ENCODE data around the gene SPINT2. TPM values are rescaled to one million over a fixed set of nuclear protein-coding genes. Genes with fewer than 3 reads are reported as not detected.

Gene SPINT2
- polyA plus RNA-seq, 2 of the 4 experiments (the other 2 are of a cell fraction), result 291 to 343 TPM

DNA sequence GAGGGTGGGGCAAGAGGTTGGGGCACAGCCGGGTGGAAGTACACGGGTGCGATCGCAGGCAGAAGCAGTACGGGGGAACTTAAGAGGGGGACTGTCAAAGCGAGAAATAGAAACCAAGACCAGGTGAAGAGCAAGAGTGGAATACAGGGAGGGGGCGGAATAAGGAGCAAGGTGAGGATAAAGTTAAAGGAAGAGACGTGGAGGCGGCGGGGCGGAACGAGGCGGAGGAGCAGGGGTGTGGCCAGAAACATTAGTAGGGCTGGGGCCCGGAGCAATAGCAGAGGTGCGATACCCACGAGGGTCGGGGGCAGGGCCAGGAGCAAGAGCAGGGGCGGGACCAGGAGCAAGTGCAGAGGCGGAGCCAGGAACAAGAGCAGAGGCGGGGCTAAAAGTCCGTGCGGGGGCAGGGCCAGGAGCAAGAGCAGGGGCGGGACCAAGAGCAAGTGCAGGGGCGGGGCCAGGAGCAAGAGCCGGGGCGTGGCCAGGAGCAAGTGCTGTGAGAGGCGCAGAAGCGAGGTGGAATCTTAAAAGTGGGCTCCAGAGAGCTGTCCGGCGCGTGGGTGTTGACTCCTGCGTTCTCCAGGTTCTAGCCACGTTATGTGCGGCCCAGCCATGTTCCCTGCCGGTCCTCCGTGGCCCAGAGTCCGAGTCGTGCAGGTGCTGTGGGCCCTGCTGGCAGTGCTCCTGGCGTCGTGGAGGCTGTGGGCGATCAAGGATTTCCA lies 72.4 kb downstream of the SPINT2 start:
- Histone ChIP-seq H3K4me3 (peak overlapping the region; percentile 66), H3K9me3 (no peaks in the 10 kb centered on the region), H3K4me1 (peaks cover 8% of the 10 kb centered on the region; the same call in 2 of the 3 replicates), H3K4me2 (peak overlapping the region; percentile 81), H3K27ac (peak overlapping the region; percentile 74 to 82)
- ChIA-PET CTCF (interaction anchor here (0.7 to 20.5 kb wide), 29 partner anchors 11 to 1113 kb away, joined by 3 to 1052 read pairs (median 6); partner anchors contain the start of genes C19orf33, KCNK6, PPP1R14A and PSMD8), POLR2A (interaction anchor here (1.3 to 1.4 kb wide), 3 partner anchors 38 to 103 kb away, joined by 4 to 14 read pairs (median 4); partner anchors contain the start of genes GGN and PSMD8)
- peak; percentile 99 for DNase-seq (ENCODE audit: low read depth in 1 of 2, low spot score in 1 of 2)
- WGBS (ENCODE audit: missing lambda C conversion rate), result 11% methylated on average over 41 of the region's 41 CpGs
- peak; percentile 72 to 78 for ATAC-seq
- peak; percentile 99 for FAIRE-seq
- TF ChIP-seq TFCP2L1 (CRISPR knock-in tag; IDR thresholded peaks at IDR 0.05), result peak; percentile 80
- no peak for TF ChIP-seq FOSL2 (IDR thresholded peaks at IDR 0.05)
- peak; percentile 17; the same call in 1 of the 2 replicates for TF ChIP-seq FOSL2 (CRISPR knock-in tag; IDR thresholded peaks at IDR 0.05)
- no peak for TF ChIP-seq FOSB (CRISPR knock-in tag; IDR thresholded peaks at IDR 0.05)
- no peak for TF ChIP-seq NR3C1 (IDR thresholded peaks at IDR 0.05)
- TF ChIP-seq MYC (IDR thresholded peaks at IDR 0.05; ENCODE audit: borderline replicate concordance, low read length), result 0 out of 2 replicates have a peak, but pooled peaks have one; percentile 36
- peak; percentile 74 for TF ChIP-seq E2F6 (IDR thresholded peaks at IDR 0.05; ENCODE audit: borderline replicate concordance, low read depth)
- TF ChIP-seq HEYL (CRISPR knock-in tag; IDR thresholded peaks at IDR 0.05), result no peak
- TF ChIP-seq NPAS2 (CRISPR knock-in tag; IDR thresholded peaks at IDR 0.05; ENCODE audit: borderline replicate concordance), result no peak
- TF ChIP-seq, protein P1, sequence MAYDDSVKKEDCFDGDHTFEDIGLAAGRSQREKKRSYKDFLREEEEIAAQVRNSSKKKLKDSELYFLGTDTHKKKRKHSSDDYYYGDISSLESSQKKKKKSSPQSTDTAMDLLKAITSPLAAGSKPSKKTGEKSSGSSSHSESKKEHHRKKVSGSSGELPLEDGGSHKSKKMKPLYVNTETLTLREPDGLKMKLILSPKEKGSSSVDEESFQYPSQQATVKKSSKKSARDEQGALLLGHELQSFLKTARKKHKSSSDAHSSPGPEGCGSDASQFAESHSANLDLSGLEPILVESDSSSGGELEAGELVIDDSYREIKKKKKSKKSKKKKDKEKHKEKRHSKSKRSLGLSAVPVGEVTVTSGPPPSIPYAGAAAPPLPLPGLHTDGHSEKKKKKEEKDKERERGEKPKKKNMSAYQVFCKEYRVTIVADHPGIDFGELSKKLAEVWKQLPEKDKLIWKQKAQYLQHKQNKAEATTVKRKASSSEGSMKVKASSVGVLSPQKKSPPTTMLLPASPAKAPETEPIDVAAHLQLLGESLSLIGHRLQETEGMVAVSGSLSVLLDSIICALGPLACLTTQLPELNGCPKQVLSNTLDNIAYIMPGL (CRISPR knock-in tag; IDR thresholded peaks at IDR 0.05; ENCODE audit: borderline replicate concordance), result no peak
- no peak for TF ChIP-seq CEBPB (IDR thresholded peaks at IDR 0.05)
- TF ChIP-seq TP53 (CRISPR knock-in tag; IDR thresholded peaks at IDR 0.05), result peak; percentile 85
- no peak; the same call in 1 of the 2 replicates for TF ChIP-seq PBX3 (IDR thresholded peaks at IDR 0.05)
- no peak for TF ChIP-seq CTCF (IDR thresholded peaks at IDR 0.05)
- peak; percentile 76 for TF ChIP-seq PHF8 (IDR thresholded peaks at IDR 0.05; ENCODE audit: borderline replicate concordance, low read depth)
- peak in 1 of 2 experiments; percentile 43; a peak in 1 of 5 replicates for TF ChIP-seq JUN (IDR thresholded peaks at IDR 0.05)
- no peak for TF ChIP-seq MAFK (IDR thresholded peaks at IDR 0.05; ENCODE audit: partially characterized antibody)
- TF ChIP-seq HOXA7 (CRISPR knock-in tag; IDR thresholded peaks at IDR 0.05), result peak; percentile 86; the same call in 1 of the 2 replicates
- no peak for TF ChIP-seq ZFP36 (IDR thresholded peaks at IDR 0.05; ENCODE audit: borderline replicate concordance, partially characterized antibody)
- no peak for TF ChIP-seq ELK1 (IDR thresholded peaks at IDR 0.05; ENCODE audit: low read depth, low read length)
- TF ChIP-seq HOXB5 (CRISPR knock-in tag; IDR thresholded peaks at IDR 0.05), result no peak
- TF ChIP-seq ZC3H11A (IDR thresholded peaks at IDR 0.05), result 0 out of 2 replicates have a peak, but pooled peaks have one; percentile 12
- TF ChIP-seq, protein P2, sequence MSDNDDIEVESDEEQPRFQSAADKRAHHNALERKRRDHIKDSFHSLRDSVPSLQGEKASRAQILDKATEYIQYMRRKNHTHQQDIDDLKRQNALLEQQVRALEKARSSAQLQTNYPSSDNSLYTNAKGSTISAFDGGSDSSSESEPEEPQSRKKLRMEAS (IDR thresholded peaks at IDR 0.05), result peak; percentile 88
- no peak for TF ChIP-seq ZSCAN20 (CRISPR knock-in tag; IDR thresholded peaks at IDR 0.05)
- TF ChIP-seq BHLHE40 (IDR thresholded peaks at IDR 0.05; ENCODE audit: low read depth, low read length), result no peak
- TF ChIP-seq, protein P3, sequence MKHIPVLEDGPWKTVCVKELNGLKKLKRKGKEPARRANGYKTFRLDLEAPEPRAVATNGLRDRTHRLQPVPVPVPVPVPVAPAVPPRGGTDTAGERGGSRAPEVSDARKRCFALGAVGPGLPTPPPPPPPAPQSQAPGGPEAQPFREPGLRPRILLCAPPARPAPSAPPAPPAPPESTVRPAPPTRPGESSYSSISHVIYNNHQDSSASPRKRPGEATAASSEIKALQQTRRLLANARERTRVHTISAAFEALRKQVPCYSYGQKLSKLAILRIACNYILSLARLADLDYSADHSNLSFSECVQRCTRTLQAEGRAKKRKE (CRISPR knock-in tag; IDR thresholded peaks at IDR 0.05; ENCODE audit: low read depth), result no peak
- TF ChIP-seq CBX2 (IDR thresholded peaks at IDR 0.05; ENCODE audit: borderline replicate concordance, low read depth), result no peak
- no peak for TF ChIP-seq CHD4 (IDR thresholded peaks at IDR 0.05; ENCODE audit: borderline replicate concordance)
- no peak; the same call in 1 of the 2 replicates for TF ChIP-seq GATA3 (IDR thresholded peaks at IDR 0.05; ENCODE audit: borderline replicate concordance)
- TF ChIP-seq, protein P4, sequence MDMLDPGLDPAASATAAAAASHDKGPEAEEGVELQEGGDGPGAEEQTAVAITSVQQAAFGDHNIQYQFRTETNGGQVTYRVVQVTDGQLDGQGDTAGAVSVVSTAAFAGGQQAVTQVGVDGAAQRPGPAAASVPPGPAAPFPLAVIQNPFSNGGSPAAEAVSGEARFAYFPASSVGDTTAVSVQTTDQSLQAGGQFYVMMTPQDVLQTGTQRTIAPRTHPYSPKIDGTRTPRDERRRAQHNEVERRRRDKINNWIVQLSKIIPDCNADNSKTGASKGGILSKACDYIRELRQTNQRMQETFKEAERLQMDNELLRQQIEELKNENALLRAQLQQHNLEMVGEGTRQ (IDR thresholded peaks at IDR 0.05), result no peak; the same call in none of the 2 replicates
- TF ChIP-seq POLR2A (IDR thresholded peaks at IDR 0.05; ENCODE audit: low read length), result peak; percentile 20
